Glutamatergic neuron (in vitro differentiated cells): ENCODE data around the gene SNU13. TPM values are rescaled to one million over a fixed set of nuclear protein-coding genes. Genes with fewer than 3 reads are reported as not detected.

Experiments
- DNase-seq: peaks from one replicate; pipeline ENCODE4 v3.0.0; 2022
- H3K27ac Mint-ChIP-seq: one replicate; pipeline ENCODE4 v1.8.0; 2020; ENCODE audit warnings: mild to moderate bottlenecking, mixed read lengths, inconsistent platforms; ENCODE audit not compliant: unreplicated experiment
- H3K27me3 Mint-ChIP-seq: one replicate; pipeline ENCODE4 v1.8.0; 2020; ENCODE audit warnings: mild to moderate bottlenecking, moderate library complexity, mixed read lengths, inconsistent platforms; ENCODE audit not compliant: unreplicated experiment
- H3K36me3 Mint-ChIP-seq: one replicate; pipeline ENCODE4 v1.8.0; 2020; ENCODE audit warnings: mild to moderate bottlenecking, mixed read lengths, inconsistent platforms; ENCODE audit not compliant: unreplicated experiment
- H3K4me1 Mint-ChIP-seq: one replicate; pipeline ENCODE4 v1.8.0; 2020; ENCODE audit warnings: mild to moderate bottlenecking, low read depth, mixed read lengths, inconsistent platforms; ENCODE audit not compliant: unreplicated experiment
- H3K4me3 Mint-ChIP-seq: one replicate; pipeline ENCODE4 v1.8.0; 2020; ENCODE audit warnings: mild to moderate bottlenecking, mixed read lengths, inconsistent platforms; ENCODE audit not compliant: unreplicated experiment
- H3K9me3 Mint-ChIP-seq: one replicate; pipeline ENCODE4 v1.8.0; 2020; ENCODE audit warnings: mild to moderate bottlenecking, moderate library complexity, mixed read lengths, inconsistent platforms; ENCODE audit not compliant: unreplicated experiment
- CTCF ChIP-seq: fragments of 200-600 bp; sonication (generic); IDR thresholded peaks from one replicate; pipeline ENCODE4 v1.5.0; 2021; ENCODE audit not compliant: partially characterized antibody, unreplicated experiment
- total RNA-seq: library from RNA; stranded (reverse); fragmentation: NEBNext Ultra II Directional; extraction: Animal tissue kit (Norgen Biotek cat#: 25700); gene quantifications from one replicate; pipeline ENCODE4 v1.2.1, GENCODE V29; 2021; ENCODE audit not compliant: unreplicated experiment

The SNU13 gene
- total RNA-seq, 1 donor from 2014 or later = 93.5 TPM

GRCh38 chr22:41661713-41662112 is 27.0 kb downstream of the SNU13 start:
- Mint-ChIP-seq H3K4me3 (no peak overlapping the region), H3K36me3 (no peaks in the 10 kb centered on the region), H3K27me3 (no peaks in the 10 kb centered on the region), H3K4me1 (no peaks in the 10 kb centered on the region), H3K27ac (no peak overlapping the region), H3K9me3 (no peaks in the 10 kb centered on the region)
- DNase-seq = no peak
- no peak for TF ChIP-seq CTCF

DNA sequence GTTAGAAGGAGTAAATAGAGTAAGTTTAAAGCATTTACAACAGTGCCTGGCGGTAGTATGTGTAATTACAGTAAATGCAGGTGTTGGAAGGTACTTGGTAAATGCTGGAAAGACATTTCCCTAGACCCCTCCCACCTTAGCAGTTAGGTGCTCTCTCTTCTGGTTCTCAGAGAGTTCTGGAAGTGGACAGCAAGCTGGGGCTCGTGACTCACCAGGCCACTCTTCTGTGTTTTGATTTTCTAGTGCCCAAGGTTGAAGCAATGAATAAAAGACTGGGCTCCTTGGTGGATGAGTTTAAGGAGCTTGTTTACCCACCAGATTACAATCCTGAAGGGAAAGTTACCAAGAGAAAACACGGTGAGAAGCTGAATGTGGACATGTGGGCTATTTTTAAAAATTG is 27.6 kb downstream of the SNU13 start:
- Mint-ChIP-seq H3K36me3 (no peaks in the 10 kb centered on the region), H3K9me3 (no peaks in the 10 kb centered on the region), H3K27me3 (no peaks in the 10 kb centered on the region), H3K27ac (no peak overlapping the region), H3K4me1 (no peaks in the 10 kb centered on the region), H3K4me3 (no peak overlapping the region)
- no peak for TF ChIP-seq CTCF
- no peak for DNase-seq

- no peaks in the 10 kb centered on the region for H3K4me1 Mint-ChIP-seq
- no peak for TF ChIP-seq CTCF
- no peak for DNase-seq
- no peak overlapping the region for H3K27ac Mint-ChIP-seq
- H3K27me3 Mint-ChIP-seq = no peaks in the 10 kb centered on the region
- H3K4me3 Mint-ChIP-seq = no peak overlapping the region
- no peaks in the 10 kb centered on the region for H3K36me3 Mint-ChIP-seq
- no peaks in the 10 kb centered on the region for H3K9me3 Mint-ChIP-seq
Measured at GRCh38 chr22:41660416-41660815, 28.3 kb downstream of the SNU13 start.

- Mint-ChIP-seq H3K27ac (no peak overlapping the region), H3K9me3 (no peaks in the 10 kb centered on the region), H3K4me3 (no peak overlapping the region), H3K4me1 (no peaks in the 10 kb centered on the region), H3K27me3 (no peaks in the 10 kb centered on the region), H3K36me3 (no peaks in the 10 kb centered on the region)
- DNase-seq = no peak
- no peak for TF ChIP-seq CTCF
Measured at GRCh38 chr22:41659941-41660340, 28.7 kb downstream of the SNU13 start.

GRCh38 chr22:41658869-41659268 is 29.8 kb downstream of the SNU13 start:
- no peak overlapping the region for H3K27ac Mint-ChIP-seq
- H3K27me3 Mint-ChIP-seq = no peaks in the 10 kb centered on the region
- no peaks in the 10 kb centered on the region for H3K36me3 Mint-ChIP-seq
- no peak for TF ChIP-seq CTCF
- DNase-seq = no peak
- no peak overlapping the region for H3K4me3 Mint-ChIP-seq
- no peaks in the 10 kb centered on the region for H3K4me1 Mint-ChIP-seq
- no peaks in the 10 kb centered on the region for H3K9me3 Mint-ChIP-seq
